Mucosa of rectum (tissue), 2 donors: Measurements from ENCODE around the gene CEACAM4.

Experiments used
- H3K27ac ChIP-seq, 2 donors: one replicate each; pipeline ENCODE4 v1.7.0; 2013; ENCODE audit warnings: inconsistent platforms in 2 of 2, low read depth in 2 of 2, low read length in 2 of 2
- H3K27me3 ChIP-seq, 2 donors: one replicate each; pipeline ENCODE4 v1.7.0; 2013; ENCODE audit warnings: low read length in 2 of 2; ENCODE audit not compliant: control insufficient read depth in 2 of 2, insufficient read depth in 2 of 2
- H3K36me3 ChIP-seq, 2 donors: one replicate each; pipeline ENCODE4 v1.7.0; 2013; ENCODE audit warnings: low read length in 2 of 2; ENCODE audit not compliant: control insufficient read depth in 2 of 2, insufficient read depth in 2 of 2
- H3K4me1 ChIP-seq, 2 donors: one replicate each; pipeline ENCODE4 v1.7.0; 2013; ENCODE audit warnings: low read length in 2 of 2, mild to moderate bottlenecking in 1 of 2; ENCODE audit not compliant: control insufficient read depth in 2 of 2, insufficient read depth in 2 of 2
- H3K4me3 ChIP-seq, 2 donors: one replicate each; pipeline ENCODE4 v1.7.0; 2013; ENCODE audit warnings: low read length in 2 of 2
- H3K9ac ChIP-seq, 2 donors: one replicate each; pipeline ENCODE4 v1.7.0; 2013; ENCODE audit warnings: low read length in 2 of 2, low read depth in 1 of 2, mild to moderate bottlenecking in 1 of 2
- H3K9me3 ChIP-seq, 2 donors: one replicate each; pipeline ENCODE4 v1.7.0; 2013; ENCODE audit warnings: low read length in 2 of 2; ENCODE audit not compliant: control insufficient read depth in 2 of 2
- donor health status: healthy.
- donor health status: Normal muscosa, but diverticular disease.

Gene CEACAM4

DNA sequence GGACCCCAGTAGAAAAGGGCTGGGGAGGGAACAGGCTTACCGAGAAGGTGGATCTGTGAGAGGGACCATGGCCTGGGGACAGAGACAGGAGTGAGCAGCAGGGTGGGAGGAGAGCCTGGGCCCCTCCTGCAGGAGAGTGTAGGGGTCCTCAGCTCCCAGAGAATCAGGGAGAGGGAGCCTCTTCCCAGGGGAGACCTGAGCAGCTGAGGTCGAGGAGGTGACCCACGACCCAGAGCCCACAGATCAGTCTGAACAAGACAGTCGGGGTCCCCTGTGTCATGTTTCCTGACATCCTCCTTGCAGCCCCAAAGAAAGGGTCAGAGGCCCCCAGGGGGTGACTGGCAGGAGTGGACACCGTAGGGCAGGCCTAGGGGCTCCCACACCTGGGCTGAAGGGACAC, 6.7 kb downstream of the CEACAM4 start:
- Histone ChIP-seq H3K4me1 (no peaks in the 10 kb centered on the region), H3K9ac (no peak overlapping the region), H3K4me3 (no peak overlapping the region), H3K9me3 (no peaks in the 10 kb centered on the region), H3K27me3 (no peaks in the 10 kb centered on the region), H3K27ac (no peak overlapping the region), H3K36me3 (no peaks in the 10 kb centered on the region)

- H3K27ac ChIP-seq, result no peak overlapping the region
- no peaks in the 10 kb centered on the region for H3K36me3 ChIP-seq
- H3K9me3 ChIP-seq, result no peaks in the 10 kb centered on the region
- no peaks in the 10 kb centered on the region for H3K4me1 ChIP-seq
- H3K9ac ChIP-seq, result no peak overlapping the region
- no peak overlapping the region for H3K4me3 ChIP-seq
- no peaks in the 10 kb centered on the region for H3K27me3 ChIP-seq
These were observed 7.8 kb downstream of the CEACAM4 start for GRCh38 chr19:41619018-41619556.

DNA sequence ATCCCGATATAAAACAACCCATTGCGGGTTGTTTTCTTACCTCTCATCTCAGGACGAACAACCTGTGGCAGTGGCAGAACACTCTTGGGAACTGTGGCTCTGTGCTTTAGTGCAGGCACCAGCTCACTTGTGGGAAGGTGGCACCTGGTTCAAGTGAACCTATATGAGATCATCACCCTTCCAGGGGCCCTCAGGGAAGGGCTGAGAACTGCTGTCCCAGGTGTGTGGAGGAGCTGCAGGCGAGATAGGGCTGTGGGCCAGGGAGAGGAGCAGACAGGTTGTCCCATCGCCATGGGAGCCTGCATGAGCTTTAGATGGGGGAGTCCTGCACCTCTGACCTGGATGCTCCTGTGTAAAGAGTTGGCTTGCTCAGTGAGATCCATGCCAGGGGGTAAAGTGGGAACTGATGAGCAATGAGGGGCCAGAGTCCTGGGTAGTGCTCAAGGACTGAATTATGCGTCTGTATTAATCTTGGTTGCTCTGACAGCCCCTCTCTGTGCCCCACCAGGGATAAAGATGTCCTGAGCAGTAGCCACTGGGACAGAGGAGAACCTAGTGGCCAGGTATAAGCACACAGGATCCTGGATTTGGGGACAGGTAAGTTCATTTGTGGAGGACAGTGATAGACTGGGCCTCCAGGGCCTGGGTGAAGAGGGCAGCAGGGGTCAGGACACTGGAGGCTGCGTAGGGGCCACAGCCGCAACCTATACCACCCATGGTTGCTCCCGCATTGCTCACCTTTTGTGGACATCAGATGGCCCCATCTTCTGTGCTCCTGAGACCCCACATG, 8.7 kb downstream of the CEACAM4 start:
- Histone ChIP-seq H3K4me1 (no peaks in the 10 kb centered on the region), H3K27me3 (no peaks in the 10 kb centered on the region), H3K27ac (no peak overlapping the region), H3K36me3 (no peaks in the 10 kb centered on the region), H3K9ac (no peak overlapping the region), H3K4me3 (no peak overlapping the region), H3K9me3 (no peaks in the 10 kb centered on the region)

DNA sequence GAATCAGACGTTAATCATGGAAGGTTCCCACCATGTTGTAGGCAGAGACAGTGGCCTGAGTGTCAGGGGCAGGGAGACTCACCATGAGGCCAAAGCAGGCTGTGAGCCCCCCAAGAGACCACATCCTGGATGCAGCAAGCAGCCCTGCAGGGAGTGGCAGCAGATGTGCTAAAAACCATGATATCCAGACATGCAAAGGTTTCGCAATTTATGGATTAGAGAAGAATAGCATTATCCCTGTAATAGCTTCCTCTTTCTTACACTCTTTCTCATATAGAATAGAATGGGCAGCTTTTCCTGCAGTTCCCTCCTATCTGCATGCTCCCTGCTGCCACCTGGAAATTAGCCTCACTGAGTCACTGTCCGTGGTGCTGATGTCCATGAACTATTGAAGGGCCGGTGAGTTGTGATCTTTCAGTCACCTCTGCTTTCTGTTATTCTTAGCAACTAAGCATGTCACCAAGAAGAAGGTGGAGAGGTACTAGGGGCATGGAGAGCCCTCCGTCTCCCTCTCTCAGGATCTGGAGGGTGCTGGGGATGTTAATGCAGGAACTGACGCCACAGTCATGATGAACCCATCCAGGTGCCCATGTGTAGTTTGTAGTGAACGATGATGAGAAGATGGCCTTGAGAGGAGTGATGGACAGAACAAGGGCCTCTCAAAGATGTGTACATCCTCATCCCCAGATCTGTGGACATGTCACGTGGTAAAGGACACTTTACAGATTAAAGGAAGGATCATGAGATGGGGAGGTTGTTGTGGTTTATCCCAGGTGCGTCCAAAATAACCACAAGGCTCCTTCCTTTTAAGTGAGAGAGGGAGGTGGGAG, 9.9 kb downstream of the CEACAM4 start:
- no peaks in the 10 kb centered on the region for H3K36me3 ChIP-seq
- no peak overlapping the region for H3K4me3 ChIP-seq
- H3K9ac ChIP-seq, result no peak overlapping the region
- H3K4me1 ChIP-seq, result no peaks in the 10 kb centered on the region
- no peaks in the 10 kb centered on the region for H3K9me3 ChIP-seq
- H3K27ac ChIP-seq, result no peak overlapping the region
- no peaks in the 10 kb centered on the region for H3K27me3 ChIP-seq

DNA sequence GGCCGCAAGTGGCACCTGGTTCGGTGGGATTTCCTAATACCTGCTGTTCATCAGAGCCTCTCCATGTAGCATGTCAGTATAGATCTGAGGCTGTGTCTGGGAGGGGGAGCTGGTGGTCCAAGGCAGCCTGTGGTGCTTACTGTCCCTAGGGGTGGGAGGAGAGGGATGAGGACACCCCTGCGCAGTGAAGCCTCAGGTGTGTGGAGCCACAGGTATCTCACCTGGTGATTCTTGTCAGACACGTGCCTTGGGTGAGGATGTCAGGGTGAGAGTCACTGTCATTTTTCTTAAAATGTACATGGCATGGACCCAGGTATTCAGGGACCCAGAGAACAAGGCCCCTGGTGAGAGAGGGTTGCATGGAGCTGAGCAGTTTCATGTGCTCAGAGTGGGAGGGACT, 11.7 kb downstream of the CEACAM4 start:
- H3K36me3 ChIP-seq, result no peaks in the 10 kb centered on the region

DNA sequence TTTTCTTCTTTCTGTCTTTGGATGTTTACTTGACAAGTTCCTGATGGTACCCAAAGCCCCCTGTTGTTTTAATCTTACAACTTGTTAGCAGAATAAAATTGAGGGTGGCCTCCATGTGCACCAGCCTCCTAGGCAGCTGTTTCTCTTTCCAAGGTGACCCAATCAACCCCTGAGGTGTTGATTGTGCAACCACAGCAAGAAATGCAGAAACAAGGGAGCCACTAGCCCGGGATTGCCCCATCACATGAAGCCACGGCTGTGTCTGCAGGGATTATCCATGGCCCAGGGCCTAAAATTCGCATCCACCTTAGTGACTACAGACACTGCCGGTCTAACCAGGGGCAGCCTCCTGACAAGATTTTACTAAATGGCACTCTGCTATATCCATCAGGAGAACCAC, 14.4 kb downstream of the CEACAM4 start:
- no peak overlapping the region for H3K27ac ChIP-seq
- H3K9ac ChIP-seq, result no peak overlapping the region
- no peaks in the 10 kb centered on the region for H3K27me3 ChIP-seq
- no peaks in the 10 kb centered on the region for H3K9me3 ChIP-seq
- H3K4me1 ChIP-seq, result no peaks in the 10 kb centered on the region
- no peak overlapping the region for H3K4me3 ChIP-seq
- H3K36me3 ChIP-seq, result no peaks in the 10 kb centered on the region

More for the DNA sequence above, 11.7 kb downstream of the CEACAM4 start:
- H3K9ac ChIP-seq, result no peak overlapping the region
- H3K4me3 ChIP-seq, result no peak overlapping the region
- no peaks in the 10 kb centered on the region for H3K9me3 ChIP-seq
- no peaks in the 10 kb centered on the region for H3K4me1 ChIP-seq
- no peaks in the 10 kb centered on the region for H3K27me3 ChIP-seq
- no peak overlapping the region for H3K27ac ChIP-seq

DNA sequence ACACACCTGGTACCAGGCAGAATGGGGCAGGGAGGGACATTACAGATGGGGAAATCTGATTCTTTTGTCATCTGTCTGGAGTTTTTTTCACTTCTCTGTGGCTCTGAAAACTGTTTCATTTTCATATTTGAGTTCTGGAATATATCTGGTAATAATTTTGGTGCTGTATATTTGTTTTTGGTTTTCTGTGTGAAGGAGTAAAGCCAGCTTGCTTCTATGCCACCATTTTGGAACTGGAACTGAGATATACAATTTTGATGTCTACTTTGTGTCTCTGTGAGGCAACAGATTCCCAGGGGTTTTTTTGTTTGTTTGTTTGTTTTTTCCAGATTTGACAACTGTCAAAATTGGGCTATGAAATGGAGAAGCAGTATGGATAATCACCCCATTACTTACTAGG, 16.1 kb downstream of the CEACAM4 start:
- H3K9ac ChIP-seq, result no peak overlapping the region
- no peak overlapping the region for H3K27ac ChIP-seq
- no peaks in the 10 kb centered on the region for H3K36me3 ChIP-seq
- peaks cover 0 to 5% of the 10 kb centered on the region in 2 donors for H3K27me3 ChIP-seq
- no peak overlapping the region for H3K4me3 ChIP-seq
- no peaks in the 10 kb centered on the region for H3K4me1 ChIP-seq
- H3K9me3 ChIP-seq, result no peaks in the 10 kb centered on the region

- Histone ChIP-seq H3K36me3 (no peaks in the 10 kb centered on the region), H3K9ac (no peak overlapping the region), H3K4me1 (no peaks in the 10 kb centered on the region), H3K27me3 (peaks cover 0 to 7% of the 10 kb centered on the region in 2 donors), H3K27ac (no peak overlapping the region), H3K9me3 (no peaks in the 10 kb centered on the region), H3K4me3 (no peak overlapping the region)
These were observed 19.2 kb downstream of the CEACAM4 start for GRCh38 chr19:41607668-41608067.

DNA sequence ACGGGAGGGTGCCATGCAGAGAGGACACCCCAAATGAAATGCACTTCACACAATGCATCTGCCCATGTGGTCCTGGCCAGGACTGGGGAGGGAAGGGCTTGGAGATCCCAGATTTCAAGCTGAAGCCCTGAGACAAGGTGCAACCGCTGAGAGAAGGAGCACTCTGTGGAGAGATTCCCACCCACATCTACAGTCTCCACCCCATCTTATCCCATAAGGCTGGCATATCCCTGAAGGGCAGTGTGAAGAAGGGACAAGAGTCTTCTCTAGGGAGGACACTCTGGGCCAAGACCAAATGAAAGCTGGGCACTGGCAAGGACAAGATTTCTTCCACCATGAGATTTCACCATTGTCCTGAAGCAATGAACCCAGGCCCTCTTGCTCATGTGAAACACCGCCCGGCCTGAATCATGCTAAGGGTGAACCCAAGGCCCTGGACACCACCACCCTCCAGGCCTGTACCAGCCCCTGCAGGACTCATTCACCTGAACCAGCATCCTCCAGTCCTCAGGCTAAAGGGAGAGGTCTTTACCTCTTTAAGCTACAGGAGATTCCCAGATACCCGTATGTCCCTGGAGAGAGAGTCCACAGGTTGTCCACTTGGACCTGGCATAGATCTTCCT, 20.5 kb downstream of the CEACAM4 start:
- no peak overlapping the region for H3K4me3 ChIP-seq

DNA sequence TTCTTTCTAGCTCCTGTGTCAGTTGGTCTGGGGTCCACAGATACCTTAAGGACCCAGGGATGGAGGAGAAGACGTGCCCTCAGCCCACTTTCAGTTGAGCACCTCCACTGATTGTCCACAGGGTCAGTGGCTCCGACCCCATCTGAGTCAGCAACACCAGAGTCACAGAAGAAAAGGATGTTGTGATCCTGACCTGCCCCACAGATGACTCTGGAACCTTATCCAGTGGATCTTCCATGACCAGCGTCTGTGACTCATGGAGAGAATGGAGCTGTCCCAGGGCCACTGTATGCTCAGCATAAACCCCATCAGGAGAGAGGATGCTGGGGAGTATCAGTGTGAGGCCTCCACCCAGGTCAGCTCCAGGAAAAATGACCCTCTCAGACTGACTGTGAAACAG, 22.0 kb downstream of the CEACAM4 start:
- Histone ChIP-seq H3K4me1 (no peaks in the 10 kb centered on the region), H3K27ac (no peak overlapping the region), H3K27me3 (peaks cover 0 to 13% of the 10 kb centered on the region in 2 donors), H3K36me3 (no peaks in the 10 kb centered on the region), H3K9me3 (no peaks in the 10 kb centered on the region), H3K4me3 (no peak overlapping the region), H3K9ac (no peak overlapping the region)

More for the DNA sequence above, 20.5 kb downstream of the CEACAM4 start:
- no peaks in the 10 kb centered on the region for H3K9me3 ChIP-seq
- H3K4me1 ChIP-seq, result no peaks in the 10 kb centered on the region
- no peaks in the 10 kb centered on the region for H3K36me3 ChIP-seq
- no peak overlapping the region for H3K27ac ChIP-seq
- H3K27me3 ChIP-seq, result peaks cover 0 to 7% of the 10 kb centered on the region in 2 donors
- H3K9ac ChIP-seq, result no peak overlapping the region
